ENCODE data around the gene ATP13A2.

Gene ATP13A2

GRCh38 chr1:17052038-17052437 is 40.3 kb upstream of the ATP13A2 start:
- DNase-seq = no peak
- H3K4me3 ChIP-seq (ENCODE audit: insufficient read depth, low read depth, low read length, poor library complexity, severe bottlenecking) = no peak overlapping the region
- H3K36me3 ChIP-seq (ENCODE audit: control insufficient read depth, insufficient read depth, low read length) = peaks cover 10% of the 10 kb centered on the region
- no peaks in the 10 kb centered on the region for H3K9me3 ChIP-seq (ENCODE audit: control insufficient read depth, low read length)
- no peak overlapping the region for H3K27ac ChIP-seq (ENCODE audit: insufficient read depth, low read length, poor library complexity, severe bottlenecking)
- peaks cover 10% of the 10 kb centered on the region for H3K4me1 ChIP-seq (ENCODE audit: control insufficient read depth, insufficient read depth, low read length, poor library complexity, severe bottlenecking)
- H3K27me3 ChIP-seq (replicated peaks; ENCODE audit: control insufficient read depth, insufficient read depth, low read length, poor library complexity, severe bottlenecking) = no peaks in the 10 kb centered on the region

- H3K36me3 ChIP-seq (ENCODE audit: control insufficient read depth, insufficient read depth, low read length) = peaks cover 27% of the 10 kb centered on the region
Observed at GRCh38 chr1:17047924-17048323, 36.2 kb upstream of the ATP13A2 start.

DNA sequence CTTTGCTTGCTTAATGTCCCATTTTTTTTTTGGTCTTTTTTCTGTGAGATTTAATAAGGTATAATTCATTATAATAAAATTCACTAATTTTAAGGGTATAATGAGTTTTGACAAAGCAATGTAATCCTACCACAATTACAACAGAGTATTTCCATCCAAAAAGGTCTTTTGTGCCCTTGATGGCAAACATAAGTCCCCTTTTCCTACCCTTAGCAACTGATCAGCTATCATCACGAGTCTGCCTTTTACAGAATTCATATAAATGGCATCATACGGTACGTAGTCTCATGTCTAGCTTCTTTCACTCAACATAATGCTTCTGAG is 34.6 kb upstream of the ATP13A2 start:
- H3K36me3 ChIP-seq (ENCODE audit: control insufficient read depth, insufficient read depth, low read length) = peaks cover 33% of the 10 kb centered on the region
- no peaks in the 10 kb centered on the region for H3K27me3 ChIP-seq (replicated peaks; ENCODE audit: control insufficient read depth, insufficient read depth, low read length, poor library complexity, severe bottlenecking)
- H3K4me3 ChIP-seq (ENCODE audit: insufficient read depth, low read depth, low read length, poor library complexity, severe bottlenecking) = no peak overlapping the region
- no peaks in the 10 kb centered on the region for H3K9me3 ChIP-seq (ENCODE audit: control insufficient read depth, low read length)
- peaks cover 5% of the 10 kb centered on the region for H3K4me1 ChIP-seq (ENCODE audit: control insufficient read depth, insufficient read depth, low read length, poor library complexity, severe bottlenecking)
- H3K27ac ChIP-seq (ENCODE audit: insufficient read depth, low read length, poor library complexity, severe bottlenecking) = no peak overlapping the region
- DNase-seq = no peak

More at GRCh38 chr1:17047924-17048323, 36.2 kb upstream of the ATP13A2 start:
- H3K27me3 ChIP-seq (replicated peaks; ENCODE audit: control insufficient read depth, insufficient read depth, low read length, poor library complexity, severe bottlenecking) = no peaks in the 10 kb centered on the region
- H3K4me1 ChIP-seq (ENCODE audit: control insufficient read depth, insufficient read depth, low read length, poor library complexity, severe bottlenecking) = peaks cover 9% of the 10 kb centered on the region
- H3K9me3 ChIP-seq (ENCODE audit: control insufficient read depth, low read length) = no peaks in the 10 kb centered on the region
- no peak overlapping the region for H3K27ac ChIP-seq (ENCODE audit: insufficient read depth, low read length, poor library complexity, severe bottlenecking)
- H3K4me3 ChIP-seq (ENCODE audit: insufficient read depth, low read depth, low read length, poor library complexity, severe bottlenecking) = no peak overlapping the region
- no peak for DNase-seq

DNA sequence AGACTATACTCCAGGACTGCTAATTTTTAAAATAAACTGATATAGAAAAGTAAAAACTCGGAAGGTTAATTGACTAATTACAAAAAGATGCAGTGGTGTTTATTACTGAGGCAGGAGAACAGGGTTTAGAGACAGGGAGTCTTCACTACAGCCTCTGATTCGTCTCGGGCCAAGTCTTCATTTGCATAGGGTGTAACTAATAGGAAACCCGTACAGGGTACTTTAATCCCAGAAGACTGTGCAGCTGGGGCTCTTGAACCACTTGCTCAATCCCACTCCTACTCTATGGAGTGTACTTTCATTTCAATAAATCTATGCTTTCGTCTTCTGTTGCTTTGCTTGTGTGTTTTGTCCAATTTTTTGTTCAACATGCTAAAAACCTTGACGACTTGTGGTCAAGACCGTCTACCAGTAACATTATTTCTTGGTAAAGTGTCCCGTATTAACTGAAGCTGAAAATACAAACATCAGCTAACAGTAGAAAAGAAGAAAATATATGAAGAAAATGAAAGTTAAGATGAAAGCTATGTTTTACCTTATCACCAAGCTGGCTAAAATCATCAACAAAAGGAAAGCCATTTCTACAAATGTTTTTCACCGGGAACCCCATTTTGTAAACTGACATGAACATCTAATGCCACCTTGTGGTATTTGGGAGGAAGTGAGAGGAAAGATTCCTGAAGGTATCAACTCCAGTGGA is 34.1 kb upstream of the ATP13A2 start:
- Histone ChIP-seq H3K4me1 (ENCODE audit: control insufficient read depth, insufficient read depth, low read length, poor library complexity, severe bottlenecking) (peaks cover 5% of the 10 kb centered on the region), H3K36me3 (ENCODE audit: control insufficient read depth, insufficient read depth, low read length) (peaks cover 33% of the 10 kb centered on the region), H3K27ac (ENCODE audit: insufficient read depth, low read length, poor library complexity, severe bottlenecking) (no peak overlapping the region), H3K9me3 (ENCODE audit: control insufficient read depth, low read length) (no peaks in the 10 kb centered on the region), H3K4me3 (ENCODE audit: insufficient read depth, low read depth, low read length, poor library complexity, severe bottlenecking) (no peak overlapping the region), H3K27me3 (replicated peaks; ENCODE audit: control insufficient read depth, insufficient read depth, low read length, poor library complexity, severe bottlenecking) (no peaks in the 10 kb centered on the region)
- no peak for DNase-seq

GRCh38 chr1:17045150-17045549 is 33.4 kb upstream of the ATP13A2 start:
- Histone ChIP-seq H3K4me3 (ENCODE audit: insufficient read depth, low read depth, low read length, poor library complexity, severe bottlenecking) (no peak overlapping the region), H3K36me3 (ENCODE audit: control insufficient read depth, insufficient read depth, low read length) (peaks cover 38% of the 10 kb centered on the region), H3K9me3 (ENCODE audit: control insufficient read depth, low read length) (no peaks in the 10 kb centered on the region), H3K27me3 (replicated peaks; ENCODE audit: control insufficient read depth, insufficient read depth, low read length, poor library complexity, severe bottlenecking) (no peaks in the 10 kb centered on the region), H3K27ac (ENCODE audit: insufficient read depth, low read length, poor library complexity, severe bottlenecking) (no peak overlapping the region), H3K4me1 (ENCODE audit: control insufficient read depth, insufficient read depth, low read length, poor library complexity, severe bottlenecking) (peaks cover 5% of the 10 kb centered on the region)
- DNase-seq = no peak

DNA sequence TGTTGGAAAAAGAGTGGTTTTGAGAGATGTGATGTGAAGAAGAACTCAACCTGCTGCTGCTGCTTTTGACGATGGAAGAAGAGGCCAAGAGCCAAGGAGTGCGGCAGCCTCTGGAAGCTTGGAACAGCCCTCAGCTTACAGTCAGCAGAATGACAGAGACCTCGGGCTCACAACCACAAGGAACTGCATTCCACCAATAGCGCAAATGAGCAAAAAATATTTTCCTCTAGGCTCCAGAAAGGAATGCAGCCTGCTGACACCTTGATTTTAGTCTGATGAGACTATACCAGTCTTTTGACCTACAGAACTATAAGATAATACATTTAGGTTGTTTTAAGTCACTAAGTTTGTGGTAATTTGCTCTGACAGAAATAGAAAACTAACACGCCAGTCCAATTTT is 31.9 kb upstream of the ATP13A2 start:
- no peak for DNase-seq
- H3K9me3 ChIP-seq (ENCODE audit: control insufficient read depth, low read length) = no peaks in the 10 kb centered on the region
- H3K27me3 ChIP-seq (replicated peaks; ENCODE audit: control insufficient read depth, insufficient read depth, low read length, poor library complexity, severe bottlenecking) = no peaks in the 10 kb centered on the region
- peaks cover 35% of the 10 kb centered on the region for H3K36me3 ChIP-seq (ENCODE audit: control insufficient read depth, insufficient read depth, low read length)
- no peak overlapping the region for H3K4me3 ChIP-seq (ENCODE audit: insufficient read depth, low read depth, low read length, poor library complexity, severe bottlenecking)
- peaks cover 5% of the 10 kb centered on the region for H3K4me1 ChIP-seq (ENCODE audit: control insufficient read depth, insufficient read depth, low read length, poor library complexity, severe bottlenecking)
- no peak overlapping the region for H3K27ac ChIP-seq (ENCODE audit: insufficient read depth, low read length, poor library complexity, severe bottlenecking)

DNA sequence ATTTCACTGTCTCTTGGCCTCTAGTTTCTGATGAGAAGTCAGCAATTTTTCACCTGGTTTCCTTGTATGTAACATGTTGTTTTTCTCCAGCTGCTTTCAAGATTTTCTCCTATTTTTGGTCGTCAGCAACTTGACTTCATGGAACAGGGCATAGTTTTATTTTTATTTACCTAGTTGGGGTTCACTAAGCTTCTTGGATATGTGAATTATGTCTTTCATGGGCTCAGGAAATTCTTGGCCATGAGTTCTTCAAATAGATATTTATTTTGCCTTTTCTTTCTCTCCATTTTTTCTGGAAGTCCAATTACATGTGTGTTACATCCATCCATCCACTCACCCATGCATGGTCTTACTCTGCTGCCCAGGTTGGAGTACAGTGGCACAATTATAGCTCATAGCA is 28.4 kb upstream of the ATP13A2 start:
- Histone ChIP-seq H3K27ac (ENCODE audit: insufficient read depth, low read length, poor library complexity, severe bottlenecking) (no peak overlapping the region), H3K4me1 (ENCODE audit: control insufficient read depth, insufficient read depth, low read length, poor library complexity, severe bottlenecking) (no peaks in the 10 kb centered on the region), H3K9me3 (ENCODE audit: control insufficient read depth, low read length) (no peaks in the 10 kb centered on the region), H3K27me3 (replicated peaks; ENCODE audit: control insufficient read depth, insufficient read depth, low read length, poor library complexity, severe bottlenecking) (no peaks in the 10 kb centered on the region), H3K36me3 (ENCODE audit: control insufficient read depth, insufficient read depth, low read length) (peaks cover 41% of the 10 kb centered on the region), H3K4me3 (ENCODE audit: insufficient read depth, low read depth, low read length, poor library complexity, severe bottlenecking) (no peak overlapping the region)
- no peak for DNase-seq

DNA sequence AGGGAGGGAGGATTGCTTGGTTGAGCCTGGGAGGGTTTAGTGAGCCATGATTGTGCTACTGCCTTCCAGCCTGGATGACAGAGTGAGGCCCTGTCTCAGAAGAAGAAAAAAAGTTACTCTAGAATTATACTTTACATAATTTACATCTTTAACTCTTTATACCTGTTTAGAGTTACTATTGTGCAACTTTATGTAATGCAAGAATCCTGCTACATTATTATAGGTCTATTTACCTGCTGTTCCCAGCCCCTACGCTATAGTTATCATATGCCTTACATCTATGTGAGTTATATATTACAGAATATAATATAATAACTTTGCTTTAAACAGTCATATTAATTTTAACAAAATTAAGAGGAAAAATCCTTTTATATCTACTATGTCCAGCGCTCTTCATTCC is 27.8 kb upstream of the ATP13A2 start:
- Histone ChIP-seq H3K36me3 (ENCODE audit: control insufficient read depth, insufficient read depth, low read length) (peaks cover 40% of the 10 kb centered on the region), H3K9me3 (ENCODE audit: control insufficient read depth, low read length) (no peaks in the 10 kb centered on the region), H3K4me1 (ENCODE audit: control insufficient read depth, insufficient read depth, low read length, poor library complexity, severe bottlenecking) (no peaks in the 10 kb centered on the region), H3K4me3 (ENCODE audit: insufficient read depth, low read depth, low read length, poor library complexity, severe bottlenecking) (no peak overlapping the region), H3K27me3 (replicated peaks; ENCODE audit: control insufficient read depth, insufficient read depth, low read length, poor library complexity, severe bottlenecking) (no peaks in the 10 kb centered on the region), H3K27ac (ENCODE audit: insufficient read depth, low read length, poor library complexity, severe bottlenecking) (no peak overlapping the region)
- no peak for DNase-seq

- H3K4me3 ChIP-seq (ENCODE audit: insufficient read depth, low read depth, low read length, poor library complexity, severe bottlenecking) = no peak overlapping the region
- peaks cover 43% of the 10 kb centered on the region for H3K36me3 ChIP-seq (ENCODE audit: control insufficient read depth, insufficient read depth, low read length)
- no peak for DNase-seq
- no peak overlapping the region for H3K27ac ChIP-seq (ENCODE audit: insufficient read depth, low read length, poor library complexity, severe bottlenecking)
- H3K4me1 ChIP-seq (ENCODE audit: control insufficient read depth, insufficient read depth, low read length, poor library complexity, severe bottlenecking) = no peaks in the 10 kb centered on the region
- no peaks in the 10 kb centered on the region for H3K27me3 ChIP-seq (replicated peaks; ENCODE audit: control insufficient read depth, insufficient read depth, low read length, poor library complexity, severe bottlenecking)
- no peaks in the 10 kb centered on the region for H3K9me3 ChIP-seq (ENCODE audit: control insufficient read depth, low read length)
Observed at GRCh38 chr1:17033481-17033880, 21.8 kb upstream of the ATP13A2 start.

DNA sequence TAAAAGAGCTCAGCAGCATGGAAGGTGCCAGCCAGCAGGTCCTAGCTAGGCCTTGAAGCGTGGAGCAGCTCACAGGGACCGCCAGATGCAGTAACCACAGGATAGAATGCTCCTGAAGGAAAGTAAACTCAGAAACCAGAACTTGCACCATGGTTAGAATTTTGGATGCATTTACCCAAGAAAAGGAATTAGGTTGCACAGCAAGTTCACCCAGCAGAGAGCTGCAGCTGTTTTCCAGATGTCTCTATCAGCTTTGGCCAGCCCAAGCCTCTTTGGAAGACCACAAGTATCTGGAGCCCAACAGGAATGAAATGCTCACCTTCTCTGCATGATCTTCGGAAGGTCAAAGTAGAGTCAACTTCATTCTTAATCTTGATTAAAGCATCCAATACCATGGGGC is 21.0 kb upstream of the ATP13A2 start:
- Histone ChIP-seq H3K27me3 (replicated peaks; ENCODE audit: control insufficient read depth, insufficient read depth, low read length, poor library complexity, severe bottlenecking) (no peaks in the 10 kb centered on the region), H3K36me3 (ENCODE audit: control insufficient read depth, insufficient read depth, low read length) (peaks cover 44% of the 10 kb centered on the region), H3K27ac (ENCODE audit: insufficient read depth, low read length, poor library complexity, severe bottlenecking) (no peak overlapping the region), H3K4me3 (ENCODE audit: insufficient read depth, low read depth, low read length, poor library complexity, severe bottlenecking) (no peak overlapping the region), H3K9me3 (ENCODE audit: control insufficient read depth, low read length) (no peaks in the 10 kb centered on the region), H3K4me1 (ENCODE audit: control insufficient read depth, insufficient read depth, low read length, poor library complexity, severe bottlenecking) (no peaks in the 10 kb centered on the region)
- no peak for DNase-seq

Data from effector memory CD4-positive, alpha-beta T cell (primary cell).